GM18508 (cell line): Measurements from ENCODE around the gene PAAF1.

Experiments
- ATAC-seq: cut with Tn5 transposase; IDR thresholded peaks from one replicate; pipeline ENCODE4 v1.9.1; 2021; ENCODE audit warnings: moderate number of reproducible peaks; ENCODE audit not compliant: insufficient read depth, unreplicated experiment

The PAAF1 gene, protein sequence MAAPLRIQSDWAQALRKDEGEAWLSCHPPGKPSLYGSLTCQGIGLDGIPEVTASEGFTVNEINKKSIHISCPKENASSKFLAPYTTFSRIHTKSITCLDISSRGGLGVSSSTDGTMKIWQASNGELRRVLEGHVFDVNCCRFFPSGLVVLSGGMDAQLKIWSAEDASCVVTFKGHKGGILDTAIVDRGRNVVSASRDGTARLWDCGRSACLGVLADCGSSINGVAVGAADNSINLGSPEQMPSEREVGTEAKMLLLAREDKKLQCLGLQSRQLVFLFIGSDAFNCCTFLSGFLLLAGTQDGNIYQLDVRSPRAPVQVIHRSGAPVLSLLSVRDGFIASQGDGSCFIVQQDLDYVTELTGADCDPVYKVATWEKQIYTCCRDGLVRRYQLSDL

DNA sequence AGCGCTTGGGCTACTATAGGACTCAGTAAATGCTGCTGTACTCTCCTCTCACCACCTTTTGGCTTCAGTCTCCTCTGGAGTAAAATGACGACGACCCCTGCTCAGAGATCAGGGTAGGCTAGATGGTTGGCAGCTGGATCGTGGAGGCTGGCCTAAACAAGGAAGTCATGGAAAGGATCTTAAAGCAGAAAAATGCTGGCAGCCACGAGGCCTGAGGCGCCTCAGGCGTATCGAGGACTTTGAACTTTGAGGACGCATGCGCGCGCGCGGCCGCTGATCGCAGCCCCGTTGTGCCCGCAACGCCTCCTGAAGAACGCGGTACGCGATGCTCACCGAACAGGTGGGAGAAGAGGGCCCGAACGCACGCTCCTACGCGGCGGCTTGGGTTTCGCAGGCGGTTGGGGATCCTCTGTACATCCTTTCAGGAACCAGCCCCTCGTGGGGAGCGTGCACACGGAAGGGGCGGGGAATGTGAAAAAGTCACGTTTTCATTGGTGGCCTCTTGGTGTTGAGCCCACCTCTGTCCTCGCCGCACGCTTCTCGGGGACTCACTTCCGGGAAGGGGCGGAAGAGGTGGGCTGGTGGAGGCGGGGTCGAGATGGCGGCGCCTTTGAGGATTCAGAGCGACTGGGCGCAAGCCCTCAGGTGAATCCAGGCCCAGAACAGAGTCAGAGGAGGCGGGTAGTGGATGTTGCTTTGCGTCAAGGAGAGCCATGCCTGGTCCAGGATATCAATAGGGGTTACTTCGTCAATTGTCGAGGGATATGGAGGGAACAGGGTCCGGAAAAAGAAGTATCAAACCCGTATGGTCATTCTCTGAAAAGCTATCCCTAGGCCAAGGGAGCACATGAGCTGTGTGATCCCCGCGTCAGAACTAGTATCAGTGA is at the start of gene PAAF1, which contains the start of gene COA4:
Gene PAAF1 (plus strand): TSS at position 576 of the 887 bp plus-strand sequence. CDS start 23 bp downstream, at position 599.
Gene COA4 (minus strand): TSS at position 423 of the 887 bp plus-strand sequence. CDS start 3,468 bp downstream, outside the sequence.
- ATAC-seq, result peak; percentile 89

GRCh38 chr11:73830261-73830660 is 46.5 kb upstream of the PAAF1 start:
- no peak for ATAC-seq

GRCh38 chr11:73833067-73833466 is 43.7 kb upstream of the PAAF1 start:
- no peak for ATAC-seq

- no peak for ATAC-seq
These were observed 38.2 kb upstream of the PAAF1 start for GRCh38 chr11:73838443-73839122.

- ATAC-seq, result no peak
These were observed 37.7 kb upstream of the PAAF1 start for GRCh38 chr11:73839123-73839457.

DNA sequence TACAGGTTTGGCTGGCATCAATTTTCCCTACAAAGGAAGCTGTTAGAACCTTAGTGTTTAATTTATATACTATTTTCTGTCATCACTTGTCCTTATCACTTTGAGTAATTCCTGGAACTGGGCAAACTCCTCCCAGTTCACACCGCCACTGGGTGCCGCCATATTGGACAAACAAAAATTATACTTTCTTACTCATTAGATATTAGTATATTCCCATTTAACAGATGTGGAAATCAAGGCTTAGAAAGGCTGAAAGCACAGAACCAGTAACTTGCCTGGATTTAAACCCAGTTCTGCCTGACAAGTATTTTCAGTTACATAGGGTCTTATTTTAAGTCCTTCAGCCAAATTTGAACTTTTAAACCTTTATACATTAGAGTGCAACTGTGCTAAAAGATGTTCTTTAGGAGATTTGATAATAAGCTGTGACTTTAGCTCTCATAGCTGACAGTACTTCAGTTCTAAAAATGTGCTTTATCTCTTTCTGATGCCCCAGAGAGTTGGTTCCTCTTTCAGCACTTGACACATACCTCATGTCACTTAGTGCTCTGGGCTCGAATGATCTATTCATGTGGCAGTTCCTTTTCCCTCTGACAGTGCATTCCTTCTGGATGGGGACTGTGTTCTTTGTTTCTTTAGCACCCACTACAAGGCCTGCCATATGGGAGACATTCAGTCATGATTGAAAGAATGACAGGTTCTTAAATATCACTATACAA is 25.6 kb upstream of the PAAF1 start:
- no peak for ATAC-seq

GRCh38 chr11:73852049-73852448 is 24.8 kb upstream of the PAAF1 start:
- ATAC-seq, result no peak

DNA sequence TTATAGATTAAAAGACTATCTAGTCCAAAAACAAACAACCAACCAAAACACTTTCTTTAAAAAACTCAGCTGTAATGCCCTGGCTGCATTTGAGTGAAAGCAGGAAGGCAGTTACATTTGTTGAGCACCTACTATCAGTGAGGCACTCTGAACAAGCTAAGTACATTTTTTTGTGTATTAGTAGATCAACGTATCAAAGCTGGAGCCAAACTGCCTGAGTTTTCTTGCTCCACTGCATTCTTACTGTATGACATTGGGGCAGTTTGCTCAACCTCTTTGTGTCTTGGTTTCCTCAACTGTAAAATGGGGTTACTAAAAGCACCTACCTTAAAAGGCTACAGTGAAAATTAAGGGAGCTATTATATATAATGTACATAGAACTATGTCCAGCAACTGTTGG is 22.1 kb upstream of the PAAF1 start:
- ATAC-seq, result no peak

DNA sequence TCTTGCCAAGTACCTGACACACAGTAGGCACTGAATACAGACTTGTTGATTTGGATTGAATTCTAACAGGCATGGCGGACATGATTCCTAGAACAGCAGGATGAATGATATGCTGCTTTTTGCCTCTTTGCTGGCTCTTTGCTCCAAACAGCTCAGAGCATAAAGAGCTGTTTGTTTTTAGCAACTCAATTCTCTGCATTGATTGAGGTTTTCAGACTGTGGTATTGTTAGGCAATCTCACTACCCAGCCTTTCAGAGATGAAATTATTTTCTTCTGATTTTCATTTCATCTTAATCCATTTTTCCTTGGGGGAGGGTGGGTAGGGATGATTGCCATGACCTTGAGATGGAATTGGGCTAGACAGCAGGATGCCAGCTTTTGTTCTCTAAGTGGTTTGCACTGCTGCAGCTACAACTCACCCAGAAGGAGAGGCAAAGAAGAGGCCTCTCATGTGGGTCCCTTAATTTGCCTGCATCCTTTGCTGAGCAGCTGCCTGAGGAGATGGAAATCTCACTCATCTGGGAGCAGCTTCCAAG is 20.7 kb upstream of the PAAF1 start:
- no peak for ATAC-seq

DNA sequence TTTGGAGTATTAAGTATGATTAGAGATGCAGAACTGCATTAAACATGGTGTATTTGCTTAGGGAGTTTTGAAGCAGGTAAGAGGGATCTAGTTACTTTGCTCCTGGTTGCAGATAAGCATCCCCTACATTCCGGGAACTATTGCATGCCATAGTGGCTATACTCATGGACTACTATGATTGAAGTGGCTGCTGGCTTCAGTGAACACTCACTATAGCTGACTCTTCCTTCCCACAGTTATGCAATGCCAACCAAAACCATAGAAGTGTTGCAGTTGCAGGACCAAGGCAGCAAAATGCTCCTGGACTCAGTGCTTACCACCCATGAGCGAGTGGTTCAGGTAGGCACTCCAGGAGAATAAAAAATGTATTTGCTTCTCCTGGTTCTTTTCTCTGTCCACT is 17.1 kb upstream of the PAAF1 start:
- ATAC-seq, result no peak

GRCh38 chr11:73860202-73860601 is 16.6 kb upstream of the PAAF1 start:
- ATAC-seq, result no peak

DNA sequence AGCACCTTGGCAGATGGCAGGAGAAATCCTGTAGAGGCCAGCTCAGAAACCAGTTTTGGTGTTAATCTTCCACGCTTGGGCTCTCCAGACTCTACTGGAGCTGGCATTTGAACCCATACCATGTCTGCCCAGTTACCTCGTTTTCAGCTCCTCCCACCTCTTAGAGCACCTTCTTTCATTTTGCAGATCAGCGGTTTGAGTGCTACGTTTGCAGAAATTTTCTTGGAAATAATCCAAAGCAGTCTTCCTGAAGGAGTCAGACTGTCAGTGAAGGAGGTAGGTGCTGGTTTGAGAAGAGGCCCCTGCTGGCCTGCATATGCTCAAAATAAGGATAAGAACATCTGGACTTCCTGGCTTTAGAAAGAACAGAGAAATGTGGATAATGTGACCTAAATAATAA is 13.8 kb upstream of the PAAF1 start:
- ATAC-seq, result no peak

GRCh38 chr11:73866095-73866579 is 10.7 kb upstream of the PAAF1 start:
- ATAC-seq, result no peak

DNA sequence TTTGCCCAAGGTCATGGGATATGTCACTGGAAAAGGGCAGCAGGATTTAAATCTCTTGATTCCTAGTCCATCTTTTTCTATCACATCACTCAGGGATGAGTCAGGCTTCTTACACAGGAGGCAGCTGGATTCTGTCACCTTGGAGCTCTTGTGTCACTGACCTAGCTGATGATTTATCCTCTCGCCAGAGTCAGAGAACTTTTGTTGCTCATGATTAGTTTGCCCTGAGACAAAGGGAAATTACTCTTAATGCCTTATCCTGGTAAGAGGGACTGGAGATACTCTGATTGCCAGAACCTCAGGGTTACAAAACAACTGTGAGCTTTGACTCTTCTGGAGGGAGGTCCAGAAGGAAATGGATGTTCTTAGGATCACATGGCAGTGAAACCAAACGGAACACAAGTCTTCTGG is 10.2 kb upstream of the PAAF1 start:
- ATAC-seq, result no peak

GRCh38 chr11:73869332-73869949 is 7.4 kb upstream of the PAAF1 start:
- ATAC-seq, result no peak

GRCh38 chr11:73870261-73870660 is 6.5 kb upstream of the PAAF1 start:
- no peak for ATAC-seq

DNA sequence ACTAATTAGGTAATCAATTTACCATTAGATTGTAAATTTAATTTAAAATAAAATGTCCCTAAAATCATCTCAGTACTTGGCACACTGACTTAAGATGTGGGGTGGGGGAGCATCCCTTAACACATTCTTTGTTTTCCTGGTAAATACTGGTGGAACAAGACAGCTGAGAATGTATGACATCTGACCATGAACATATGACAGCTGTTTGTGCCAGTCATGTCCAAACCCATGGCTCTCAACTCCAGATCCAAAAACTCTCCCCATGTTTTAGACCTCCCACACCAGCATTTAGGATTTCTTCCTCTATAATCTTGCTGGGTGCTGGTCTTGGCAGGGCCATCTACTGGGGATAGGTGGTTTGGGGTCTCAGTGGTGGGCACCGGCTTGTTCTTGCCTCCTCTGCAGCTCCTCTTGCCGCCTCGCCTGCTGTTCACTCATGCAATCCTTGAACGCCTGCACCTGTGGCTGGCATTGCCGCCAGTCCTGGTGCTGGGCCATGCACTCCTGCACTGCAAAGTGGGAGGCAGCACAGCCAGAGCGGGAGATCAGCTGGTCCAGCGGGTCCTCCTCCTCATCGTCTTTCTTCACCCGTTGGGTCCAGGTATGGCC is 3.9 kb upstream of the PAAF1 start:
- ATAC-seq, result no peak

DNA sequence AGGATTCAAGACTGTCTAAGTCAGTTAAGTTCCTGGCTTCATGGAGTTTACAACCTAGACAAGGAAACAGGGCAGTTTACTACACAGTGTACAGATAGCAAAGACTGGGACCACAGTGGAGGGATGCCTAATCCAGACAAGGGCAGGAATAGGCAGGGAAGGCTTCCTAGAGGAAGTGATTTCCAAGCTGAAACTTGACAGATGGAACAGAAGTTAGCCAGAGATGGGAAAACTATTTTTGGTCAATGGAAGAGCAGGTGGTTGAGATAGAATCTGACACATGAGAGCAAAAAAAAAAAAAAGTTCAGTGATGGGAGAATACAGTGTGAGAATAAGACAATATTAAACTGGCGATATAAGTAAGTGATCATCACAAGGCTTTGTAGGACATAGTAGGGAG is 1.4 kb upstream of the PAAF1 start:
- no peak for ATAC-seq

DNA sequence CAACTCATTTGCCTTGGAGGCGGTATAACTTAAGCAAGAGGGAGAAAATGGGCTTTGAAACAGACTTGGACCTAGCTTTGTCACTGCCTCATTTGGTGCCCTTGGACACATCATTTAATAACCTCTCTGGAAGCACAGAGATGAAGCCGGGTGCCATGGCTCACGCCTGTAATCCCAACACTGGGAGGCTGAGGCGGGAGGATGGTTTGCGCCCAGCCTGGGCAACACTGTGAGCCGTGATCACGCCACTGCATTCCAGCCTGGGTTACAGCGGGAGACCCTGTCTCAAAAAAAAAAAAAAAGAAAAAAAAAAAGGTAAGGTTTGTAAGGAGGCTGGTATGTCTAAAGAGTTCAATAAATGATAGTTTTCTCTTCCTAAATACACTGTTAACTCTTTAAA is 959 bp upstream of the PAAF1 start:
- no peak for ATAC-seq
